B cell (primary cell): Measurements from ENCODE around the gene GON7. TPM values are rescaled to one million over a fixed set of nuclear protein-coding genes. Genes with fewer than 3 reads are reported as not detected.
A peak's percentile ranks its signal among the peaks of the same experiment; 100 is the strongest.

ENCODE experiments used
- ATAC-seq: fragments of 200-7000 bp; cut with Tn5 transposase; one replicate; pipeline ENCODE4 v1.10.0; 2021; ENCODE audit warnings: low read depth, mild to moderate bottlenecking, moderate number of reproducible peaks, moderate library complexity
- CTCF ChIA-PET: fragments of 350-600 bp; sonication (Branson Sonifier 250); formaldehyde crosslinking; loops from one replicate; lab custom pipeline; 2021; ENCODE audit warnings: antibody characterized with exemption, inconsistent platforms; lab: Charles Lee
- POLR2A ChIA-PET: fragments of 350-600 bp; sonication (Branson Sonifier 250); formaldehyde crosslinking; loops from one replicate; lab custom pipeline; 2021; ENCODE audit warnings: antibody characterized with exemption; lab: Charles Lee
- DNase-seq: peaks from one replicate; pipeline ENCODE4 v3.0.0; 2013
- H2AFZ ChIP-seq: 2 replicates; pipeline ENCODE4 v1.6.1; 2012; ENCODE audit warnings: mild to moderate bottlenecking, low read depth, low read length; ENCODE audit not compliant: insufficient read depth, poor library complexity, severe bottlenecking
- H3K27ac ChIP-seq, 2 donors: 1 replicate in 1 of 2; 2 replicates in 1 of 2; pipeline ENCODE4 v1.5.1; 2012 to 2013; ENCODE audit warnings: low read length in 2 of 2, mild to moderate bottlenecking in 2 of 2, moderate library complexity in 1 of 2
- H3K27me3 ChIP-seq, 4 experiments: fragments of 200-600 bp in 1 of 4; sonication (generic) in 1 of 4; replicated peaks in 1 of 4; 1 replicate in 2 of 4; 2 replicates in 2 of 4; pipeline versions ENCODE4 v1.6.1 to v1.7.0; 2013 to 2016; ENCODE audit warnings: low read length in 3 of 4, mild to moderate bottlenecking in 2 of 4, mixed read lengths in 1 of 4, moderate library complexity in 1 of 4; ENCODE audit not compliant: insufficient read depth in 4 of 4, control insufficient read depth in 3 of 4; ENCODE audit errors: control extremely low read depth in 1 of 4
- H3K36me3 ChIP-seq, 2 experiments: replicated peaks in 1 of 2; 1 replicate in 1 of 2; 2 replicates in 1 of 2; pipeline versions ENCODE4 v1.6.1 to v1.7.1; 2013; ENCODE audit warnings: low read length in 1 of 2; ENCODE audit not compliant: insufficient read depth in 2 of 2, control insufficient read depth in 1 of 2; ENCODE audit errors: control extremely low read depth in 1 of 2, extremely low read depth in 1 of 2
- H3K4me1 ChIP-seq, 2 donors: fragments of 200-600 bp in 1 of 2; sonication (generic) in 1 of 2; 1 replicate in 1 of 2; 2 replicates in 1 of 2; pipeline versions ENCODE4 v1.5.1 to v1.6.1; 2013 to 2017; ENCODE audit warnings: low read length in 2 of 2; ENCODE audit not compliant: control insufficient read depth in 2 of 2, insufficient read depth in 2 of 2
- H3K4me2 ChIP-seq: replicated peaks from 2 replicates; pipeline ENCODE3; 2012; ENCODE audit warnings: mild to moderate bottlenecking, low read depth, low read length; ENCODE audit not compliant: poor library complexity, severe bottlenecking
- H3K4me3 ChIP-seq, 5 experiments: fragments of 200-600 bp in 1 of 5; sonication (generic) in 1 of 5; 1 replicate in 3 of 5; 2 replicates in 2 of 5; pipeline versions ENCODE4 v1.5.1 to v1.7.0; 2011 to 2016; ENCODE audit warnings: low read length in 4 of 5, mild to moderate bottlenecking in 4 of 5, low read depth in 2 of 5, control low read depth in 1 of 5, moderate library complexity in 1 of 5; ENCODE audit not compliant: insufficient read depth in 1 of 5; ENCODE audit errors: control extremely low read depth in 1 of 5, extremely low read depth in 1 of 5
- H3K79me2 ChIP-seq: fragments of 200-600 bp; sonication (generic); one replicate; pipeline ENCODE4 v1.6.0; 2016; ENCODE audit warnings: low read length; ENCODE audit not compliant: control insufficient read depth, insufficient read depth
- H3K9ac ChIP-seq: fragments of 200-600 bp; sonication (generic); 2 replicates; pipeline ENCODE4 v1.6.1; 2017; ENCODE audit warnings: mild to moderate bottlenecking, low read length, moderate library complexity
- H3K9me3 ChIP-seq, 3 donors: one replicate each; pipeline versions ENCODE4 v1.6.1 to v1.7.1; 2013; ENCODE audit warnings: low read length in 2 of 3; ENCODE audit not compliant: control insufficient read depth in 2 of 3, insufficient read depth in 1 of 3; ENCODE audit errors: control extremely low read depth in 1 of 3
- H4K20me1 ChIP-seq: 2 replicates; pipeline ENCODE4 v1.6.0; 2012; ENCODE audit warnings: mild to moderate bottlenecking, low read length; ENCODE audit not compliant: insufficient read depth, control insufficient read depth, poor library complexity, severe bottlenecking
- H3K27ac Mint-ChIP-seq: one replicate; pipeline ENCODE4 v1.8.0; 2021; ENCODE audit warnings: mixed read lengths
- H3K27me3 Mint-ChIP-seq: one replicate; pipeline ENCODE4 v1.8.0; 2021; ENCODE audit warnings: mixed read lengths
- H3K4me1 Mint-ChIP-seq: one replicate; pipeline ENCODE4 v1.8.0; 2021; ENCODE audit warnings: mixed read lengths
- H3K4me3 Mint-ChIP-seq: one replicate; pipeline ENCODE4 v1.8.0; 2021; ENCODE audit warnings: mixed read lengths
- H3K9me3 Mint-ChIP-seq: one replicate; pipeline ENCODE4 v1.8.0; 2022; ENCODE audit warnings: mixed read lengths; ENCODE audit not compliant: insufficient read depth
- EZH2 ChIP-seq: IDR thresholded peaks from 2 replicates; pipeline ENCODE4 v1.6.1; 2012; ENCODE audit warnings: borderline replicate concordance, low read depth, mild to moderate bottlenecking, moderate library complexity, low read length; ENCODE audit not compliant: insufficient read depth, poor library complexity, severe bottlenecking
- WGBS: methylation state at CpG from one replicate; pipeline ENCODE4 v1.1.5; 2013; ENCODE audit warnings: missing lambda C conversion rate; ENCODE audit not compliant: insufficient coverage; 5-methylcytosine and 5-hydroxymethylcytosine counted together
- intact Hi-C: fragments of 100-400 bp; cut with micrococcal nuclease; formaldehyde crosslinking; loops from one replicate; pipeline ENCODE4 v1.10.0; 2022
- polyA plus RNA-seq: library from polyadenylated mRNA; depleted of rRNA; stranded (reverse); fragments of >200 nt; gene quantifications from 2 replicates; pipeline ENCODE4 v1.2.3, GENCODE V29; 2012
- total RNA-seq, 2 donors: library from RNA; stranded (reverse); fragments of 120-200 nt in 1 of 2; gene quantifications; 1 replicate in 1 of 2; 2 replicates in 1 of 2; pipeline versions ENCODE4 v1.2.3 to v1.2.4, GENCODE V29; 2013 to 2022
- TF ChIP-seq, protein P1 (sequence below): fragments of 200-600 bp; IDR thresholded peaks from one replicate; pipeline ENCODE4 v1.8.0; 2022; ENCODE audit warnings: antibody characterized with exemption, mild to moderate bottlenecking

The GON7 gene
- total and polyA plus RNA-seq, 2 donors (not counting 1 experiment from before 2014, with no cell fraction given) = 4.3 to 8.9 TPM

GRCh38 chr14:93186956-93187355 lies 19.9 kb downstream of the GON7 start:
- no peak for DNase-seq
- Mint-ChIP-seq H3K9me3 (no peaks in the 10 kb centered on the region), H3K27me3 (no peaks in the 10 kb centered on the region), H3K4me1 (peaks cover 30% of the 10 kb centered on the region), H3K4me3 (no peak overlapping the region), H3K27ac (no peak overlapping the region)
- Histone ChIP-seq H3K27ac (peak overlapping the region in 1 of 2 donors; percentile 94), H3K27me3 (no peaks in the 10 kb centered on the region), H3K9me3 (no peaks in the 10 kb centered on the region), H3K79me2 (peaks cover 36% of the 10 kb centered on the region), H4K20me1 (peaks cover 14% of the 10 kb centered on the region), H3K4me1 (peaks cover 16 to 26% of the 10 kb centered on the region in 2 donors), H3K4me2 (no peak overlapping the region), H3K4me3 (no peak overlapping the region), H3K36me3 (peaks cover 0 to 20% of the 10 kb centered on the region in 2 experiments), H2AFZ (no peak overlapping the region), H3K9ac (no peak overlapping the region)
- intact Hi-C loops = loop anchor here (10.0 kb wide), 2 partner anchors 392 to 988 kb away; partner anchors contain the start of genes GOLGA5 and PPP4R4
- ChIA-PET CTCF (interaction anchor here (1.3 to 2.0 kb wide), 2 partner anchors 21 to 73 kb away, joined by 4 to 8 read pairs; partner anchors contain the start of genes GON7 and UBR7), POLR2A (no interaction called here)
- WGBS = no CpG with 5 or more reads among the region's 3 CpGs
- TF ChIP-seq, protein P1, sequence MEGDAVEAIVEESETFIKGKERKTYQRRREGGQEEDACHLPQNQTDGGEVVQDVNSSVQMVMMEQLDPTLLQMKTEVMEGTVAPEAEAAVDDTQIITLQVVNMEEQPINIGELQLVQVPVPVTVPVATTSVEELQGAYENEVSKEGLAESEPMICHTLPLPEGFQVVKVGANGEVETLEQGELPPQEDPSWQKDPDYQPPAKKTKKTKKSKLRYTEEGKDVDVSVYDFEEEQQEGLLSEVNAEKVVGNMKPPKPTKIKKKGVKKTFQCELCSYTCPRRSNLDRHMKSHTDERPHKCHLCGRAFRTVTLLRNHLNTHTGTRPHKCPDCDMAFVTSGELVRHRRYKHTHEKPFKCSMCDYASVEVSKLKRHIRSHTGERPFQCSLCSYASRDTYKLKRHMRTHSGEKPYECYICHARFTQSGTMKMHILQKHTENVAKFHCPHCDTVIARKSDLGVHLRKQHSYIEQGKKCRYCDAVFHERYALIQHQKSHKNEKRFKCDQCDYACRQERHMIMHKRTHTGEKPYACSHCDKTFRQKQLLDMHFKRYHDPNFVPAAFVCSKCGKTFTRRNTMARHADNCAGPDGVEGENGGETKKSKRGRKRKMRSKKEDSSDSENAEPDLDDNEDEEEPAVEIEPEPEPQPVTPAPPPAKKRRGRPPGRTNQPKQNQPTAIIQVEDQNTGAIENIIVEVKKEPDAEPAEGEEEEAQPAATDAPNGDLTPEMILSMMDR = no peak
- TF ChIP-seq EZH2 = no peak
- ATAC-seq = no peak

DNA sequence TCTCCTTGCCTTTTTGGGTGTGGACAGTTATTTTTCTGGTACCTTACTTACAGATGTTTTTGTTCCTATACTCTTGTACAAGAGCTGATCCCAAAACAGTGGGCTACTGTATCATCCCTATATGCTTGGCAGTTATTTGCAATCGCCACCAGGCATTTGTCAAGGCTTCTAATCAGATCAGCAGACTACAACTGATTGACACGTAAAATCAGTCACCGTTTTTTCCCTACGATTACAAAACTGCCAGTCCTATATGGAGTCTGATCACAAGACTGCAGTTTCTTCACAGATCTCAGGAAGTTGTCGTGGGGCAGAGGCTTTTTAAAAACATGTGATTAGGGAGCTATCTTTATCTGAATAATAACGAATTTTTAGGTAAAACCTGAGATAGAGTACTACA lies 20.4 kb downstream of the GON7 start:
- Histone ChIP-seq H3K36me3 (peaks cover 0 to 24% of the 10 kb centered on the region in 2 experiments), H2AFZ (no peak overlapping the region), H3K27me3 (no peaks in the 10 kb centered on the region), H3K4me1 (peaks cover 16 to 26% of the 10 kb centered on the region in 2 donors), H3K4me2 (no peak overlapping the region), H3K79me2 (peaks cover 36% of the 10 kb centered on the region), H3K4me3 (no peak overlapping the region), H4K20me1 (peaks cover 14% of the 10 kb centered on the region), H3K9ac (no peak overlapping the region), H3K27ac (peak overlapping the region; percentile 16 to 94), H3K9me3 (no peaks in the 10 kb centered on the region)
- H3K4me1 Mint-ChIP-seq = peaks cover 30% of the 10 kb centered on the region
- no peaks in the 10 kb centered on the region for H3K9me3 Mint-ChIP-seq
- peak overlapping the region; percentile 68 for H3K27ac Mint-ChIP-seq
- peak overlapping the region; percentile 78 for H3K4me3 Mint-ChIP-seq
- intact Hi-C loops = loop anchor here (10.0 kb wide), 2 partner anchors 392 to 988 kb away; partner anchors contain the start of genes GOLGA5 and PPP4R4
- 86% methylated on average over 4 of the region's 6 CpGs for WGBS
- H3K27me3 Mint-ChIP-seq = no peaks in the 10 kb centered on the region
- ATAC-seq (no peak), DNase-seq (no peak)
- POLR2A ChIA-PET = no interaction called here
- TF ChIP-seq, protein P1 = no peak
- TF ChIP-seq EZH2 = no peak
- CTCF ChIA-PET = interaction anchor here (1.0 to 2.0 kb wide), 3 partner anchors 21 to 994 kb away, joined by 3 to 8 read pairs (median 4); partner anchors contain the start of genes GON7 and UBR7
